ENCODE results near the gene SLC51B. TPM values are rescaled to one million over a fixed set of nuclear protein-coding genes. Genes with fewer than 3 reads are reported as not detected.
A peak's percentile ranks its signal among the peaks of the same experiment; 100 is the strongest.

SLC51B gene
- total and polyA plus RNA-seq, 7 donors = 0.04 to 0.07 TPM; not detected in 5

GRCh38 chr15:65062061-65062460 is 16.9 kb downstream of the SLC51B start:
- no peak overlapping the region for H3K4me3 ChIP-seq
- 88 to 92% (median 90%) methylated on average over 4 to 5 of the region's 5 CpGs for WGBS, 3 donors
- TF ChIP-seq CTCF (IDR thresholded peaks at IDR 0.05) = no peak
- no peaks in the 10 kb centered on the region for H3K4me1 ChIP-seq
- H3K36me3 ChIP-seq (ENCODE audit: insufficient read depth in 1 of 2, low read depth in 1 of 2) = peaks cover 3 to 22% of the 10 kb centered on the region in 2 donors
- intact Hi-C loops (cut with DNase I) = no loop called here
- ATAC-seq = no peak
- no peaks in the 10 kb centered on the region for H3K9me3 ChIP-seq
- DNase-seq = no peak
- no peaks in the 10 kb centered on the region for H3K27me3 ChIP-seq (ENCODE audit: insufficient read depth in 3 of 3, low read length in 2 of 3)
- no peak overlapping the region for H3K27ac ChIP-seq

DNA sequence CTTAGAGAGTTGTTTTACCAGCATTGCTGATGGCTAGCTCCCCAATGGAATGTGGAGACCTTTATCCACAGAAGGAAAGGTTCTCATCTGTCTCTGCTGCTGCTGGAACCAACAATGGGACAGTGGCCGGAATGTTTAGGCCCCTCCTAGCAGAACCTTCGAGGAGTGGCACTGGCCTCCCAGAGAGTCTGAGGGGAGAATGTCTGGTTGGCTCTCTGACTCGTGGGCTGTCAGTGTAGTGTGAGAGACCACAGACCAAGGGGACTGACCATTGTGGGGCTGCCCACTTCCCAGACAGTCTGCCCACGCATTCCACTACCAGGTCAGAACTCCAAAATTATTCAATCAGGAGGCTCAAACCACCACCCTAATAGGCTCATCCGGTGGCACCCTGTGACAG is 17.5 kb downstream of the SLC51B start:
- WGBS, 3 donors = 77 to 84% (median 83%) methylated on average over 5 of the region's 5 CpGs
- TF ChIP-seq CTCF (IDR thresholded peaks at IDR 0.05) = no peak
- peaks cover 0 to 15% of the 10 kb centered on the region in 2 donors for H3K36me3 ChIP-seq (ENCODE audit: insufficient read depth in 1 of 2, low read depth in 1 of 2)
- no peak overlapping the region for H3K27ac ChIP-seq
- peaks cover 0 to 4% (median 2%) of the 10 kb centered on the region in 3 donors for H3K27me3 ChIP-seq (ENCODE audit: insufficient read depth in 3 of 3, low read length in 2 of 3)
- H3K9me3 ChIP-seq = no peaks in the 10 kb centered on the region
- no peaks in the 10 kb centered on the region for H3K4me1 ChIP-seq
- intact Hi-C loops (cut with DNase I) = no loop called here
- H3K4me3 ChIP-seq = no peak overlapping the region
- no peak for ATAC-seq
- no peak for DNase-seq

DNA sequence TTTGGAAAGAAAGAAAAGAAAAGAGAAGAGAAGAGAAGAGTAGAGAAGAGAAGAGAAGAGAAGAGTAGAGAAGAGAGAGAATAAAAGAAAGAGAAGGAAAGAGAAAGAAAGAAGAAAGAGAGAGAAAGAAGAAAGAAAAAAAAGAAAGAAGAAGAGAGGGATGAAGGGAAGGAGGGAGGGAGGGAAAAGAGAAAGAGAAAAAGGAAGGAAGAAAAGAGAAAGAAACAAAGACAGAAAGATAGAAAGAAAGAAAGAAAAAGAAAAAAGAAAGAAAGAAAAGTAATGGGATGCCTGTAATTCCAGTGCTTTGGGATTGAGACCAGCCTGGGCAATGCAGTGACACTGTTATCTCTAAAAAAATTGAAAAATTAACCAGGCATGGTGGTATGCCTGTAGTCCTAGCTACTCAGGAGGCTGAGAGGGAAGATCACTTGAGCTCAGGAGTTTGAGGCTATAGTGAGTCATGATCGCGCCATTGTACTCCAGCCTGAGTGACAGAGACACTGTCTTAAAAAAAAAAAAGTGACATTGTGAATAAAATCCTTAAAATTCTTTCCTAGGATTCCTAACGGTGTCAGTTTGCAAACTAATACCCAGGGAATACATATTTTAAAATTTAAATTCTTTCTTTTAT is 20.9 kb downstream of the SLC51B start:
- Histone ChIP-seq H3K27ac (peak overlapping the region; percentile 59), H3K4me3 (peak overlapping the region; percentile 65), H3K27me3 (ENCODE audit: insufficient read depth in 3 of 3, low read length in 2 of 3) (peaks cover 0 to 5% (median 2%) of the 10 kb centered on the region in 3 donors), H3K36me3 (ENCODE audit: insufficient read depth in 1 of 2, low read depth in 1 of 2) (no peaks in the 10 kb centered on the region), H3K9me3 (no peaks in the 10 kb centered on the region), H3K4me1 (peaks cover 21% of the 10 kb centered on the region)
- intact Hi-C loops (cut with DNase I) = no loop called here
- ATAC-seq = no peak
- DNase-seq = no peak
- TF ChIP-seq CTCF (IDR thresholded peaks at IDR 0.05) = no peak
- WGBS, 3 donors = 67 to 74% (median 74%) methylated on average over 3 of the region's 3 CpGs

GRCh38 chr15:65066635-65067316 is 21.6 kb downstream of the SLC51B start:
- no peaks in the 10 kb centered on the region for H3K9me3 ChIP-seq
- DNase-seq (no peak), ATAC-seq (no peak)
- H3K27ac ChIP-seq = peak overlapping the region; percentile 59
- peaks cover 27% of the 10 kb centered on the region for H3K4me1 ChIP-seq
- intact Hi-C loops (cut with DNase I) = no loop called here
- TF ChIP-seq CTCF (IDR thresholded peaks at IDR 0.05) = no peak
- peak overlapping the region; percentile 65 for H3K4me3 ChIP-seq
- 55 to 60% (median 58%) methylated on average over 9 of the region's 9 CpGs for WGBS, 3 donors
- H3K36me3 ChIP-seq (ENCODE audit: insufficient read depth in 1 of 2, low read depth in 1 of 2) = no peaks in the 10 kb centered on the region
- H3K27me3 ChIP-seq (ENCODE audit: insufficient read depth in 3 of 3, low read length in 2 of 3) = peaks cover 0 to 5% (median 2%) of the 10 kb centered on the region in 3 donors

Data from psoas muscle (tissue), 8 donors.